ENCODE results near the gene C10orf95. TPM values are rescaled to one million over a fixed set of nuclear protein-coding genes. Genes with fewer than 3 reads are reported as not detected.

C10orf95 gene
- total and polyA plus RNA-seq, 9 donors, result 0.14 to 0.41 (median 0.27) TPM; not detected in 2

DNA sequence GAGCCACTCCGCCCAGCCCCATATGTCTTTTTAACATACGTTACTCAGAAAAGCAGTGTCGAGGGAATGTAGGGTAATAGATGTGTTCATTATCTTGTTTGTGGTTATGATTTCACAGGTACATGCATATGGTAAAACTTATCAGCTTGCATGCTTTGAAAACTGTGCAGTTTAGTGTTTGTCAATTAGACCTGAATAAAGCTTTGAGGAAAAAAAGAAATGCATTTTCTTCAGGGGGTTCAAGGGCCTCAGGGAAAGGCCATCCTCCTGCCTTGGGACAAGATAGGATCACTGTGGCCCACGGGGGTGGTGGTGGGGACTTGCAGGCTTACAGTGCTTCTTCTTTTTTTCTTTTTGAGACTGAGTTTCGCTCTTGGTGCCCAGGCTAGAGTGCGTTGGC is 16.0 kb upstream of the C10orf95 start:
- DNase-seq, result no peak

DNA sequence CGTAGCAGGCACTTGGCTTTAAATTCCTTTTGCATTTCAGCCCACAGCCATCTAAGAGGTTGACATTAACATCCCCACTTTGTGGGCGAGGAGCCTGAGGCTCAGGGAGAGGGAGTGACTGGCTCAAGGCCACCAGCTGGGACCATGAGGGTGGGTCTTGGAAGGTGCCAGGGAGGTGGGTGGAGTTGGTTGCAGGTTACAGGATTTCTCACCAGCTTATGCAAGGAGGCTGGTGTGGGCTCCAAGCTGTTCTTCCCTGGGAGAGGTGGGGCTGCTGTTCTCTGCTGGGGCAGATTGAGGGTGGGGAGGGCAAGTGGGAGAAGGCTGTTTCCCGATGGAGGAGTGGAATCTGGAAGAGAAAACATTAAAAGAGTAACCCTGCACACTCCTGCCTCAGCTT is 14.1 kb upstream of the C10orf95 start:
- Histone ChIP-seq H3K27me3 (ENCODE audit: control insufficient read depth, insufficient read depth, low read length) (peaks cover 29% of the 10 kb centered on the region), H3K9me3 (replicated peaks; ENCODE audit: control insufficient read depth, low read depth, low read length) (no peaks in the 10 kb centered on the region), H3K4me1 (ENCODE audit: control insufficient read depth, insufficient read depth, low read length) (peaks cover 15% of the 10 kb centered on the region), H3K27ac (ENCODE audit: low read length) (no peak overlapping the region), H3K4me3 (ENCODE audit: low read length) (no peak overlapping the region), H3K36me3 (ENCODE audit: control insufficient read depth, insufficient read depth, low read length) (no peaks in the 10 kb centered on the region)
- no peak for DNase-seq
- no CpG with 5 or more reads among the region's 3 CpGs for WGBS (ENCODE audit: insufficient coverage)

More for the DNA sequence above, 16.0 kb upstream of the C10orf95 start:
- no peak overlapping the region for H3K4me3 ChIP-seq (ENCODE audit: low read length)
- no peaks in the 10 kb centered on the region for H3K36me3 ChIP-seq (ENCODE audit: control insufficient read depth, insufficient read depth, low read length)
- H3K27ac ChIP-seq (ENCODE audit: low read length), result no peak overlapping the region
- no peaks in the 10 kb centered on the region for H3K9me3 ChIP-seq (replicated peaks; ENCODE audit: control insufficient read depth, low read depth, low read length)
- H3K4me1 ChIP-seq (ENCODE audit: control insufficient read depth, insufficient read depth, low read length), result no peaks in the 10 kb centered on the region
- peaks cover 14% of the 10 kb centered on the region for H3K27me3 ChIP-seq (ENCODE audit: control insufficient read depth, insufficient read depth, low read length)
- 67% methylated on average over 2 of the region's 6 CpGs for WGBS (ENCODE audit: insufficient coverage)

DNA sequence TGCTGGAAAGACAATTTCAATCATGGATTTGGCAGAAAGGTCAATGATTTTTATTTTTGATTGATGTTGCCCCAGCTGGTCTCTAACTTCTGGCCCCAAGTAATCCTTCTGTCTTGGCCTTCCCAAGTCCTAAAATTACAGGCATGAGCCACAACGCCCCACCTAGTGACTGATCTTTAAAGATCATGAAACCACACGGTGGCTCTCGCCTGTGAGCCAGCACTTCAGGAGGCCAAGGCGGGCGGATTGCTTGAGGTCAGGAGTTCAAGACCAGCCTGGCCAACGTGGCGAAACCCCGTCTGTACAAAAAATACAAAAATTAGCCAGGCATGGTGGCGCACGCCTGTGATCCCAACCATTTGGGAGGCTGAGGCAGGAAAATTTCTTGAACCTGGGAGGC is 12.6 kb upstream of the C10orf95 start:
- peaks cover 15% of the 10 kb centered on the region for H3K4me1 ChIP-seq (ENCODE audit: control insufficient read depth, insufficient read depth, low read length)
- H3K36me3 ChIP-seq (ENCODE audit: control insufficient read depth, insufficient read depth, low read length), result no peaks in the 10 kb centered on the region
- no peak for DNase-seq
- WGBS (ENCODE audit: insufficient coverage), result 74% methylated on average over 9 of the region's 10 CpGs
- H3K27me3 ChIP-seq (ENCODE audit: control insufficient read depth, insufficient read depth, low read length), result peaks cover 32% of the 10 kb centered on the region
- no peak overlapping the region for H3K4me3 ChIP-seq (ENCODE audit: low read length)
- H3K9me3 ChIP-seq (replicated peaks; ENCODE audit: control insufficient read depth, low read depth, low read length), result no peaks in the 10 kb centered on the region
- H3K27ac ChIP-seq (ENCODE audit: low read length), result no peak overlapping the region

DNA sequence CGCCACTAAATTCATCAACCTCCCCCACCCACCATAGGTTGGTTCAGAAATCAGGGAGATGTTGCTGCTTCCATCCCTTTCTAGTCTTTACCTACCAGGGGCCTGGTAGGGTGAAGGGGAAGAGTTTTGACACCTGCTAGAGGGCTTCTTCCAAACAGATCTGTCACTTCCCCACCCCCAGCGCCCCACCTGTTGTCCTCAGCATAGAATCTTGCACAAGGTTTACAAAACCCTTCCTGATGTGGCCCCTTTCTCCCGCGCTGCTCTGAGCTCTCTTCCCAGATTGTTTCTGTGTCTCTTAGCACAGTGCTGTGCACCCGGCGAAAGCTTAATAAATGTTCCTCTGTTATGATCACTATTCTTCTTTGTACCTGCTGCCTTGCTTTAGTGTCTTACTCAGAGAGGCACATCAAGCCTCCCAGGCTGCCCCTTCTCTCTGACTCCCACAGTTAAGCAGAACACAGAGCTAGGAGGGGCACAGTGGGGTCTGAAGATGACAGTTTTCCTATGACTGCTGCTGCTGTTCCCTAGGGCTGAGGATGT is 11.2 kb upstream of the C10orf95 start:
- DNase-seq, result no peak
- no peaks in the 10 kb centered on the region for H3K36me3 ChIP-seq (ENCODE audit: control insufficient read depth, insufficient read depth, low read length)
- H3K27me3 ChIP-seq (ENCODE audit: control insufficient read depth, insufficient read depth, low read length), result peaks cover 32% of the 10 kb centered on the region
- H3K4me1 ChIP-seq (ENCODE audit: control insufficient read depth, insufficient read depth, low read length), result peaks cover 15% of the 10 kb centered on the region
- H3K9me3 ChIP-seq (replicated peaks; ENCODE audit: control insufficient read depth, low read depth, low read length), result no peaks in the 10 kb centered on the region
- H3K27ac ChIP-seq (ENCODE audit: low read length), result no peak overlapping the region
- no peak overlapping the region for H3K4me3 ChIP-seq (ENCODE audit: low read length)
- 46% methylated on average over 5 of the region's 6 CpGs for WGBS (ENCODE audit: insufficient coverage)

DNA sequence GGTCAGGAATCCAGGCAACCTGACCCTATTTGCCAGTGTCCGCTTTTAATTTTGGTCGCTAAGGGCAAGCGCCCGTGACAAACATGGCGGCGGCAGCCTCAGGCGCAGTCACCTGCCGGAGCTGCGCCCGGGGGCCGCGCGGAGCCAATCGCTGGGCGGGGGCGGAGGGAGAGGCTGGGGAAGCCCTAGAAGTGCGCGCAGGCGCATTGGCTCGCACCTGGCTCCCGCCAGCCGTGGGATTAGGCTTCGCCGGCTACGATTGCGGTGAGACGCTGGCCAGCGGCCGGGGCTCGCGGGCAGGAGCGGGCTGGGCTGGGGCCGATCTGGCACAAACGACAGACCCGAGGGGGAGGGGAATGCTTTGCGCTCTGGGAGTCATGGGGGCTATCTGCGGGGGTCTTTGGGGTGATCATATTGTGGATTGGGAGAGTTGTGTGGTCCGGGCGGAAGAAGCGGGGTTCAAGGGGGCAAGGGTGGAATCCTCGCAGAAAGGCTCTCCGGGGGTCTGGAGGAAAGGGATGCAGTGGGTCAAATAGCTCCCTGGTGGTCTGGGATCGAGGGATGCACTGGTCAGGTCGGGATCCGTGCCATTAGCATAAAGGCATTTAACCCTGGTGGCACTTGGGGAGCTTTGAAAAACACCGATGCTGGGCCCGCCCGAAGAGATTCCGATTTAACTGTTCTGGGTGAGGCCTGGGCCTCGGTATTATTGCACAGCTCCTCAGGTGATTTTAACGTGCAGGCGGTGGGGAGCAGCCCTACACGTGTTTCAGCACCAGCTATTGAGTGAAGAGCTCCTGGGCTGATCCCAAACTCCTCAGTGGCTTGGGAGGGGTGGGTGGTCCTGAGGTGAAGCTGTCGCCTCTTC is 10.1 kb upstream of the C10orf95 start:
- no peaks in the 10 kb centered on the region for H3K36me3 ChIP-seq (ENCODE audit: control insufficient read depth, insufficient read depth, low read length)
- H3K27ac ChIP-seq (ENCODE audit: low read length), result no peak overlapping the region
- peaks cover 32% of the 10 kb centered on the region for H3K27me3 ChIP-seq (ENCODE audit: control insufficient read depth, insufficient read depth, low read length)
- peaks cover 15% of the 10 kb centered on the region for H3K4me1 ChIP-seq (ENCODE audit: control insufficient read depth, insufficient read depth, low read length)
- H3K9me3 ChIP-seq (replicated peaks; ENCODE audit: control insufficient read depth, low read depth, low read length), result no peaks in the 10 kb centered on the region
- WGBS (ENCODE audit: insufficient coverage), result 2% methylated on average over 53 of the region's 54 CpGs
- DNase-seq, result peak; percentile 90
- peak overlapping the region; percentile 56 for H3K4me3 ChIP-seq (ENCODE audit: low read length)

DNA sequence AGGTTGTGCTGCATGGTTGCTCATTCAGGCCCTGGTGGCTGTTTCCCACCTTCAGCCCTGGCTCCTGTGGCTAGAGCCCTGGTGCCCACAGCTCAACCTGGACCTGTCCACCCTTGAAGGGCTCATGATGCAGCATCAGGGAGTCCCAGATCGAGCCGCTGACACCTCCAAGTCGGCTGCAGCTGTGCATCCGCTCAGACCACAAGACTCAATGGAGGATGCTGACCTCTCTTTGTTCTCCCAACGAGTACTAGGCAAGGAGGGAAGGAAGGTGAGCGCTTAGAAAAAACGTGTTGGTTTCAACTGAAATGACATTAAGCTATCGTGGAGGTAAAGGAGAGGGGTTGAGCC is 9.5 kb upstream of the C10orf95 start:
- peak overlapping the region; percentile 56 for H3K4me3 ChIP-seq (ENCODE audit: low read length)
- no peaks in the 10 kb centered on the region for H3K36me3 ChIP-seq (ENCODE audit: control insufficient read depth, insufficient read depth, low read length)
- DNase-seq, result no peak
- no peak overlapping the region for H3K27ac ChIP-seq (ENCODE audit: low read length)
- WGBS (ENCODE audit: insufficient coverage), result 34% methylated on average over 7 of the region's 8 CpGs
- H3K27me3 ChIP-seq (ENCODE audit: control insufficient read depth, insufficient read depth, low read length), result peaks cover 32% of the 10 kb centered on the region
- H3K9me3 ChIP-seq (replicated peaks; ENCODE audit: control insufficient read depth, low read depth, low read length), result no peaks in the 10 kb centered on the region
- H3K4me1 ChIP-seq (ENCODE audit: control insufficient read depth, insufficient read depth, low read length), result peaks cover 15% of the 10 kb centered on the region

DNA sequence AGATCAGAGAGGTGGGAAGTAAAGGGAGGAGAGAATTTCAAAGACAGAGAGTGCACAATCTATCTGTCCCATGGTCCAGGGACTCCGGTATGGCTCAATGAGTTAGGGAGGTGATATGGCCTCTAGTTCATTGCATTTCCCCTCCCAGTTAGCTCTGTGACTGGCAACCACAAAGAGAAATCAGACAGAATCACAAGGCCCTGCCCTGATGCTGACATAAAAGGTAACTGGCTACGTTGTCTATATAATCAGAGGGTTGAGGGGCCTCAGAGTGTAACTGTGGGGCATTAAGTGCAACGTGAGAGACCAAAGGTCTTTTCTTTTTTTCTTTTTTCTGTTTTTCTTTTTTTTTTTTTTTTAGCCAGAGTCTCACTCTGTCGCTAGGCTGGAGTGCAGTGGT is 7.3 kb upstream of the C10orf95 start:
- WGBS (ENCODE audit: insufficient coverage), result no CpG with 5 or more reads among the region's 4 CpGs
- no peaks in the 10 kb centered on the region for H3K36me3 ChIP-seq (ENCODE audit: control insufficient read depth, insufficient read depth, low read length)
- peaks cover 15% of the 10 kb centered on the region for H3K4me1 ChIP-seq (ENCODE audit: control insufficient read depth, insufficient read depth, low read length)

DNA sequence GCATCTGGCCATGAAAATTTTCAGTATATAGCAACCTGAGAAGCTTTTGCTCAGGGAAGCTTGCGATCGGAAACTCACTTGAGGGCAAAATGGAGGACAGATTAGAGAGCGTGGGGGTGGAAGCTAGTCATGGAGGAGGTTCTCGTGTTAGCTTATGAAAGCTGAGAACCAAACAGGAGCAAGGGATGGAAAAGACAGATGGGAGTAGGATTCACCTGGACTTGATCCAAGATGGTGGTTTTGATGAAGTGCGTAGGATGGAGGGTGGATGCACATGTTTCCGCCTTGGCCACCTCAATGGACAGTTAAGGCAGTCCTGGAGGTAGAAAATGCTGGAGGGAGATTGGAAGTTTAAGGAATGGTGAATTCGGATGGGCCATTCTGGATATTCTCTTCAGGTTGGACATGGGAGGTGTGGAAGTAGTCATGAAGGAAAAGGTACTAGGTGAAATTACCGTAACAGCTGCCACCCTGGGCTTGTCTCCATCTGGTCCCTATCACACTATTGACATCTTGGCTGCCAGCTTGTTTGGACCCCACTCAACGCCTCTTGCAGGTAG is 6.3 kb upstream of the C10orf95 start:
- Histone ChIP-seq H3K27ac (ENCODE audit: low read length) (no peak overlapping the region), H3K4me3 (ENCODE audit: low read length) (no peak overlapping the region), H3K9me3 (replicated peaks; ENCODE audit: control insufficient read depth, low read depth, low read length) (no peaks in the 10 kb centered on the region), H3K36me3 (ENCODE audit: control insufficient read depth, insufficient read depth, low read length) (no peaks in the 10 kb centered on the region), H3K4me1 (ENCODE audit: control insufficient read depth, insufficient read depth, low read length) (peaks cover 22% of the 10 kb centered on the region), H3K27me3 (ENCODE audit: control insufficient read depth, insufficient read depth, low read length) (peaks cover 21% of the 10 kb centered on the region)
- DNase-seq, result no peak
- WGBS (ENCODE audit: insufficient coverage), result 80% methylated on average over 6 of the region's 9 CpGs

More for the DNA sequence above, 7.3 kb upstream of the C10orf95 start:
- Histone ChIP-seq H3K27me3 (ENCODE audit: control insufficient read depth, insufficient read depth, low read length) (peaks cover 29% of the 10 kb centered on the region), H3K4me3 (ENCODE audit: low read length) (no peak overlapping the region), H3K27ac (ENCODE audit: low read length) (no peak overlapping the region), H3K9me3 (replicated peaks; ENCODE audit: control insufficient read depth, low read depth, low read length) (no peaks in the 10 kb centered on the region)
- DNase-seq, result no peak

DNA sequence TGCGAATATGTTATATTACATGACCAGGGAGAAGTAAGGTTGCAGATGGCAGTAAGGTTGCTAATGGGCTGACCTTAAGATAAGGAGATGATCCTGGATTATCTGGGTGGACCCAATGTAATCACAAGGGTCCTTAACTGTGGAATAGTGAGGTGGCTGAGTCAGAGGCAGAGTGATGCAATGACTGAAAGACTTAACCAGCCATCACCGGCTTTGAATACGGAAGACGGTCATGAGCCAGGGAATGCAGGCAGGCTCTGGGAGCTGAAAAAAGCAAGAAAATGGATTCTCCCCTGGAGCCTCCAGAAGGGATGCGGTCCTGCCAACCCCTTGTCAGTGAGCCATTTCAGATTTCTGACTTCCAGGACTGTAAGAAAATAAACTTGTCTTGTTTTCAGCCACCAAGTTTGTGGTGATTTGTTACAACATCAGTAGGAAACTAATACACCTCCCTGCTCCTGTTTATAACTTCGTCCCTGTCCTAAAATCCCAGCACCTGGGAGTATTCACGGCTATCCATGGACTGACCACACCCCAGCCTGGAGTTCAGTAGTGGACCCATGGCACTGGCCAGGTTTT is 4.6 kb upstream of the C10orf95 start:
- no peak for DNase-seq
- peaks cover 6% of the 10 kb centered on the region for H3K27me3 ChIP-seq (ENCODE audit: control insufficient read depth, insufficient read depth, low read length)
- H3K9me3 ChIP-seq (replicated peaks; ENCODE audit: control insufficient read depth, low read depth, low read length), result no peaks in the 10 kb centered on the region
- 48% methylated on average over 7 of the region's 7 CpGs for WGBS (ENCODE audit: insufficient coverage)
- H3K4me3 ChIP-seq (ENCODE audit: low read length), result no peak overlapping the region
- H3K4me1 ChIP-seq (ENCODE audit: control insufficient read depth, insufficient read depth, low read length), result peaks cover 19% of the 10 kb centered on the region
- no peaks in the 10 kb centered on the region for H3K36me3 ChIP-seq (ENCODE audit: control insufficient read depth, insufficient read depth, low read length)
- H3K27ac ChIP-seq (ENCODE audit: low read length), result no peak overlapping the region

Data from muscle of leg (tissue), 11 donors.